Measurements from ENCODE around the gene FAM76A.

GRCh38 chr1:27724961-27725373 is 794 bp upstream of the FAM76A start:
- TF ChIP-seq FOXM1 (IDR thresholded peaks at IDR 0.05; ENCODE audit: low read depth) (no peak), FOXM1 (CRISPR knock-in tag; IDR thresholded peaks at IDR 0.05; ENCODE audit: low read depth) (no peak), CBX8 (IDR thresholded peaks at IDR 0.05; ENCODE audit: borderline replicate concordance, extremely low read depth, low read depth, low read length, poor library complexity, severe bottlenecking) (no peak), POLR2AphosphoS5 (IDR thresholded peaks at IDR 0.05; ENCODE audit: control insufficient read depth, insufficient read depth, low read depth, low read length) (no peak), SAFB2 (IDR thresholded peaks at IDR 0.05; ENCODE audit: borderline replicate concordance, low read depth, low read length, severe bottlenecking) (no peak), CHD4 (IDR thresholded peaks at IDR 0.05; ENCODE audit: insufficient read depth, insufficient replicate concordance, low read depth, low read length, poor library complexity, severe bottlenecking) (no peak), ZBTB33 (CRISPR knock-in tag; IDR thresholded peaks at IDR 0.05) (no peak), SNRNP70 (optimal IDR thresholded peaks at IDR 0.05; ENCODE audit: low read depth, low read length) (no peak), ATF6 (CRISPR knock-in tag; IDR thresholded peaks at IDR 0.05) (no peak), STAG1 (CRISPR knock-in tag; IDR thresholded peaks at IDR 0.05; ENCODE audit: borderline replicate concordance) (no peak), RBFOX2 (IDR thresholded peaks at IDR 0.05; ENCODE audit: low read depth, low read length) (no peak), POLR2A (conservative IDR thresholded peaks at IDR 0.05) (no peak)
- TF ChIP-seq, protein P1, sequence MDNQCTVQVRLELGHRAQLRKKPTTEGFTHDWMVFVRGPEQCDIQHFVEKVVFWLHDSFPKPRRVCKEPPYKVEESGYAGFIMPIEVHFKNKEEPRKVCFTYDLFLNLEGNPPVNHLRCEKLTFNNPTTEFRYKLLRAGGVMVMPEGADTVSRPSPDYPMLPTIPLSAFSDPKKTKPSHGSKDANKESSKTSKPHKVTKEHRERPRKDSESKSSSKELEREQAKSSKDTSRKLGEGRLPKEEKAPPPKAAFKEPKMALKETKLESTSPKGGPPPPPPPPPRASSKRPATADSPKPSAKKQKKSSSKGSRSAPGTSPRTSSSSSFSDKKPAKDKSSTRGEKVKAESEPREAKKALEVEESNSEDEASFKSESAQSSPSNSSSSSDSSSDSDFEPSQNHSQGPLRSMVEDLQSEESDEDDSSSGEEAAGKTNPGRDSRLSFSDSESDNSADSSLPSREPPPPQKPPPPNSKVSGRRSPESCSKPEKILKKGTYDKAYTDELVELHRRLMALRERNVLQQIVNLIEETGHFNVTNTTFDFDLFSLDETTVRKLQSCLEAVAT (IDR thresholded peaks at IDR 0.05): no peak

Measured in K562 (cell line).